HepG2 (cell line): Measurements from ENCODE around the gene TIPIN. TPM values are rescaled to one million over a fixed set of nuclear protein-coding genes. Genes with fewer than 3 reads are reported as not detected.

Experiments
- ASH2L ChIP-seq: fragments of 300-600, 200-600 bp; sonication (generic); IDR thresholded peaks from 2 replicates; pipeline ENCODE4 v1.7.0; 2017; ENCODE audit warnings: low read depth, mild to moderate bottlenecking, moderate library complexity, mixed read lengths, low read length; ENCODE audit not compliant: insufficient read length
- HNF4A ChIP-seq: sonication (generic); formaldehyde crosslinking; IDR thresholded peaks from 2 replicates; pipeline ENCODE4 v1.4.0; 2020; ENCODE audit warnings: missing genetic modification reagents
- IRF2 ChIP-seq: IDR thresholded peaks from 2 replicates; pipeline ENCODE4 v1.6.1; 2018; ENCODE audit warnings: missing genetic modification reagents, missing compliant biosample characterization
- NFE2 ChIP-seq: sonication (generic); formaldehyde crosslinking; IDR thresholded peaks from 2 replicates; pipeline ENCODE4 v1.4.0; 2020; ENCODE audit warnings: missing genetic modification reagents
- PBX2 ChIP-seq: IDR thresholded peaks from 2 replicates; pipeline ENCODE4 v1.6.1; 2016; ENCODE audit warnings: control low read depth
- PITX1 ChIP-seq: sonication (generic); formaldehyde crosslinking; IDR thresholded peaks from 2 replicates; pipeline ENCODE4 v1.5.1; 2020; ENCODE audit warnings: mild to moderate bottlenecking, missing genetic modification reagents
- RCOR2 ChIP-seq: IDR thresholded peaks from 2 replicates; pipeline ENCODE4 v1.6.1; 2016; ENCODE audit warnings: missing biosample characterization, missing genetic modification reagents
- ZBTB46 ChIP-seq: sonication (generic); formaldehyde crosslinking; IDR thresholded peaks from 2 replicates; pipeline ENCODE4 v1.4.0; 2020; ENCODE audit warnings: mild to moderate bottlenecking, missing genetic modification reagents, borderline replicate concordance
- ZMYM3 ChIP-seq: sonication (generic); formaldehyde crosslinking; IDR thresholded peaks from 2 replicates; pipeline ENCODE4 v1.5.1; 2020; ENCODE audit warnings: mild to moderate bottlenecking, missing genetic modification reagents
- ZNF101 ChIP-seq: sonication (generic); formaldehyde crosslinking; IDR thresholded peaks from 2 replicates; pipeline ENCODE4 v1.4.0; 2020; ENCODE audit warnings: mild to moderate bottlenecking, low read depth, missing genetic modification reagents, borderline replicate concordance
- ZNF121 ChIP-seq: sonication (generic); formaldehyde crosslinking; IDR thresholded peaks from 2 replicates; pipeline ENCODE4 v1.5.0; 2020; ENCODE audit warnings: mild to moderate bottlenecking, missing genetic modification reagents
- ZNF263 ChIP-seq: sonication (generic); formaldehyde crosslinking; IDR thresholded peaks from 2 replicates; pipeline ENCODE4 v1.4.0; 2020; ENCODE audit warnings: missing genetic modification reagents
- ZNF460 ChIP-seq: sonication (generic); formaldehyde crosslinking; IDR thresholded peaks from 2 replicates; pipeline ENCODE4 v1.5.1; 2020; ENCODE audit warnings: missing genetic modification reagents, mild to moderate bottlenecking, borderline replicate concordance
- ZNF503 ChIP-seq: sonication (generic); formaldehyde crosslinking; IDR thresholded peaks from 2 replicates; pipeline ENCODE4 v1.4.0; 2020; ENCODE audit warnings: missing genetic modification reagents
- ZNF614 ChIP-seq: IDR thresholded peaks from 2 replicates; pipeline ENCODE4 v1.6.1; 2018; ENCODE audit warnings: missing biosample characterization, missing genetic modification reagents, inconsistent platforms, borderline replicate concordance
- polyA plus RNA-seq, 8 experiments: library from polyadenylated mRNA; depleted of rRNA in 3 of 8; stranded (reverse) in 7 of 8; unstranded in 1 of 8; fragments of >200 nt; fragmentation: Illumina TruSeq in 4 of 8; extraction: Trizol in 4 of 8; gene quantifications; 2 replicates each; pipeline versions ENCODE4 v1.2.1 to v1.2.3, GENCODE V29; 2011 to 2016; ENCODE audit warnings: low read depth in 4 of 8, missing spikeins in 1 of 8, mixed read lengths in 1 of 8; ENCODE audit not compliant: insufficient read depth in 1 of 8
- total RNA-seq, 5 experiments: library from RNA; depleted of rRNA; stranded (reverse); fragments of >200 nt; fragmentation: Illumina TruSeq; extraction: Trizol; gene quantifications; 2 replicates each; pipeline ENCODE4 v1.2.3, GENCODE V29; 2016; ENCODE audit warnings: low read depth in 1 of 5
- TF ChIP-seq, protein P1 (sequence below): IDR thresholded peaks from 2 replicates; pipeline ENCODE4 v1.6.1; 2016; ENCODE audit warnings: low read depth
- TF ChIP-seq, protein P2 (sequence below): sonication (generic); formaldehyde crosslinking; IDR thresholded peaks from 2 replicates; pipeline ENCODE4 v1.8.0; 2023; ENCODE audit warnings: mild to moderate bottlenecking, missing genetic modification reagents
- TF ChIP-seq, protein P3 (sequence below): sonication (generic); formaldehyde crosslinking; conservative IDR thresholded peaks from 2 replicates; pipeline ENCODE4 v1.4.0; 2020; ENCODE audit warnings: mild to moderate bottlenecking, missing genetic modification reagents, moderate library complexity

The TIPIN gene
- total and polyA plus RNA-seq, 2 of the 13 experiments (the other 11 are each of a cell fraction or from before 2014, with no cell fraction given): 2.7 to 28.6 TPM

GRCh38 chr15:66288093-66288492 is 68.4 kb downstream of the TIPIN start (continued):
- TF ChIP-seq, protein P1, sequence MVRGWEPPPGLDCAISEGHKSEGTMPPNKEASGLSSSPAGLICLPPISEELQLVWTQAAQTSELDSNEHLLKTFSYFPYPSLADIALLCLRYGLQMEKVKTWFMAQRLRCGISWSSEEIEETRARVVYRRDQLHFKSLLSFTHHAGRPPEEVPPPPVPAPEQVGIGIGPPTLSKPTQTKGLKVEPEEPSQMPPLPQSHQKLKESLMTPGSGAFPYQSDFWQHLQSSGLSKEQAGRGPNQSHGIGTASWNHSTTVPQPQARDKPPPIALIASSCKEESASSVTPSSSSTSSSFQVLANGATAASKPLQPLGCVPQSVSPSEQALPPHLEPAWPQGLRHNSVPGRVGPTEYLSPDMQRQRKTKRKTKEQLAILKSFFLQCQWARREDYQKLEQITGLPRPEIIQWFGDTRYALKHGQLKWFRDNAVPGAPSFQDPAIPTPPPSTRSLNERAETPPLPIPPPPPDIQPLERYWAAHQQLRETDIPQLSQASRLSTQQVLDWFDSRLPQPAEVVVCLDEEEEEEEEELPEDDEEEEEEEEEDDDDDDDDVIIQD (CRISPR knock-in tag): 0 out of 2 replicates have a peak, but pooled peaks have one; percentile 15
- no peak for TF ChIP-seq ZBTB46
- no peak for TF ChIP-seq PBX2 (CRISPR knock-in tag)
- peak; percentile 72; the same call in 1 of the 2 replicates for TF ChIP-seq ZMYM3 (CRISPR knock-in tag)
- TF ChIP-seq ASH2L: no peak
- 0 out of 2 replicates have a peak, but pooled peaks have one; percentile 45 for TF ChIP-seq PITX1 (CRISPR knock-in tag)
- TF ChIP-seq ZNF121 (CRISPR knock-in tag): peak; percentile 97
- peak; percentile 58; the same call in 1 of the 2 replicates for TF ChIP-seq NFE2 (CRISPR knock-in tag)
- TF ChIP-seq HNF4A (CRISPR knock-in tag): peak; percentile 79
- no peak for TF ChIP-seq ZNF503 (CRISPR knock-in tag)
- 0 out of 2 replicates have a peak, but pooled peaks have one; percentile 43 for TF ChIP-seq IRF2 (CRISPR knock-in tag)
- TF ChIP-seq ZNF101 (CRISPR knock-in tag): no peak
- TF ChIP-seq, protein P2, sequence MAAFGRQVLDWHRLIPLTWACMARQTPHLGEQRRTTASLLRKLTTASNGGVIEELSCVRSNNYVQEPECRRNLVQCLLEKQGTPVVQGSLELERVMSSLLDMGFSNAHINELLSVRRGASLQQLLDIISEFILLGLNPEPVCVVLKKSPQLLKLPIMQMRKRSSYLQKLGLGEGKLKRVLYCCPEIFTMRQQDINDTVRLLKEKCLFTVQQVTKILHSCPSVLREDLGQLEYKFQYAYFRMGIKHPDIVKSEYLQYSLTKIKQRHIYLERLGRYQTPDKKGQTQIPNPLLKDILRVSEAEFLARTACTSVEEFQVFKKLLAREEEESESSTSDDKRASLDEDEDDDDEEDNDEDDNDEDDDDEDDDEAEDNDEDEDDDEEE: no peak
- TF ChIP-seq ZNF460 (CRISPR knock-in tag): no peak
- peak; percentile 27; the same call in 1 of the 2 replicates for TF ChIP-seq ZNF614
- TF ChIP-seq, protein P3, sequence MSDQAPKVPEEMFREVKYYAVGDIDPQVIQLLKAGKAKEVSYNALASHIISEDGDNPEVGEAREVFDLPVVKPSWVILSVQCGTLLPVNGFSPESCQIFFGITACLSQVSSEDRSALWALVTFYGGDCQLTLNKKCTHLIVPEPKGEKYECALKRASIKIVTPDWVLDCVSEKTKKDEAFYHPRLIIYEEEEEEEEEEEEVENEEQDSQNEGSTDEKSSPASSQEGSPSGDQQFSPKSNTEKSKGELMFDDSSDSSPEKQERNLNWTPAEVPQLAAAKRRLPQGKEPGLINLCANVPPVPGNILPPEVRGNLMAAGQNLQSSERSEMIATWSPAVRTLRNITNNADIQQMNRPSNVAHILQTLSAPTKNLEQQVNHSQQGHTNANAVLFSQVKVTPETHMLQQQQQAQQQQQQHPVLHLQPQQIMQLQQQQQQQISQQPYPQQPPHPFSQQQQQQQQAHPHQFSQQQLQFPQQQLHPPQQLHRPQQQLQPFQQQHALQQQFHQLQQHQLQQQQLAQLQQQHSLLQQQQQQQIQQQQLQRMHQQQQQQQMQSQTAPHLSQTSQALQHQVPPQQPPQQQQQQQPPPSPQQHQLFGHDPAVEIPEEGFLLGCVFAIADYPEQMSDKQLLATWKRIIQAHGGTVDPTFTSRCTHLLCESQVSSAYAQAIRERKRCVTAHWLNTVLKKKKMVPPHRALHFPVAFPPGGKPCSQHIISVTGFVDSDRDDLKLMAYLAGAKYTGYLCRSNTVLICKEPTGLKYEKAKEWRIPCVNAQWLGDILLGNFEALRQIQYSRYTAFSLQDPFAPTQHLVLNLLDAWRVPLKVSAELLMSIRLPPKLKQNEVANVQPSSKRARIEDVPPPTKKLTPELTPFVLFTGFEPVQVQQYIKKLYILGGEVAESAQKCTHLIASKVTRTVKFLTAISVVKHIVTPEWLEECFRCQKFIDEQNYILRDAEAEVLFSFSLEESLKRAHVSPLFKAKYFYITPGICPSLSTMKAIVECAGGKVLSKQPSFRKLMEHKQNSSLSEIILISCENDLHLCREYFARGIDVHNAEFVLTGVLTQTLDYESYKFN: peak; percentile 47
- peak; percentile 88 for TF ChIP-seq ZNF263 (CRISPR knock-in tag)
- TF ChIP-seq RCOR2 (CRISPR knock-in tag): peak; percentile 72; the same call in 1 of the 2 replicates
